ENCODE results near the gene FAM120A.

FAM120A gene

DNA sequence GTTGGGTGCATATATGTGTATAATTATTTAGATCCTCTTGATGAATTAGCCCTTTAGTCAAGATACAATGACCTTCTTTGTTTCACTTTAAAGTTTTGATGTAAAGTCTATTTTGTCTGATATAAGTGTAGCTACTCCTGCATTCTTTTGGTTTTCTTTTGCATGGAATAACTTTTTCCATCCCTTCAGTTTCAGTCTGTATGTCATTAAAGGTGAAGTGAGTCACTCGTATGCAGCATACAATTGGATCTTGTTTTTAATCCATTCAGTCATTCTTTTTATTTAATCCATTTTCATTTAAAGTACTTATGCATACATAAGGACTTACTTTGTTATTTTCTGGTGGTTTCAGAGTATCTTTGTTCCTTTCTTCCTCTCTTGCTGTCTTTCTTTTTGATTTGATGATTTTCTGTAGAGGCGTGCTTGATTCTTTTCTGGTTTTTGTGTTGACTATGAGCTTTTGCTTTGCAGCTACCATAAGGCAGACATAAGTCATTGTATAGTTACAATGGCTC, 36.3 kb upstream of the FAM120A start:
- Histone ChIP-seq H2BK12ac (ENCODE audit: low read length) (no peak overlapping the region), H2AFZ (ENCODE audit: low read length) (no peak overlapping the region), H2AK5ac (ENCODE audit: low read depth, low read length) (no peak overlapping the region), H3K4me1 (ENCODE audit: control insufficient read depth in 2 of 2, insufficient read depth in 1 of 2, low read depth in 1 of 2, low read length in 2 of 2) (no peaks in the 10 kb centered on the region), H2BK15ac (ENCODE audit: low read length) (no peak overlapping the region), H3K14ac (ENCODE audit: low read length) (no peak overlapping the region), H4K8ac (ENCODE audit: low read depth, low read length) (no peak overlapping the region), H2BK5ac (ENCODE audit: low read length) (no peak overlapping the region), H3K4ac (ENCODE audit: low read length) (no peak overlapping the region), H3K27me3 (ENCODE audit: control insufficient read depth in 3 of 3, insufficient read depth in 3 of 3, low read depth in 1 of 3, low read length in 3 of 3) (peaks cover 0 to 4% (median 0%) of the 10 kb centered on the region in 3 experiments), H4K91ac (ENCODE audit: low read depth, low read length, poor library complexity) (no peak overlapping the region), H3K4me3 (ENCODE audit: low read length in 2 of 2) (no peak overlapping the region), H3K23ac (ENCODE audit: low read depth, low read length, poor library complexity) (no peak overlapping the region), H3K27ac (replicated peaks; ENCODE audit: low read length) (no peak overlapping the region), H2BK120ac (ENCODE audit: low read depth, low read length) (no peak overlapping the region), H3K4me2 (ENCODE audit: insufficient read depth, low read length, poor library complexity, severe bottlenecking) (no peak overlapping the region), H3K18ac (ENCODE audit: low read length) (no peak overlapping the region), H3K9ac (ENCODE audit: low read depth, low read length, poor library complexity) (no peak overlapping the region), H3K36me3 (replicated peaks in 1 of 2; ENCODE audit: control insufficient read depth in 2 of 2, insufficient read depth in 2 of 2, low read length in 2 of 2) (no peaks in the 10 kb centered on the region), H3K79me1 (ENCODE audit: low read depth, low read length) (no peaks in the 10 kb centered on the region), H3K9me3 (replicated peaks in 1 of 2; ENCODE audit: control insufficient read depth in 2 of 2, insufficient read depth in 1 of 2, low read depth in 1 of 2, low read length in 2 of 2) (peaks cover 4 to 10% of the 10 kb centered on the region in 2 donors)
- no CpG with 5 or more reads among the region's 2 CpGs for WGBS, 2 donors (ENCODE audit: extremely low coverage in 2 of 2, insufficient read length in 2 of 2, insufficient replicate concordance in 1 of 2)
- no peak for DNase-seq (ENCODE audit: low spot score)

DNA sequence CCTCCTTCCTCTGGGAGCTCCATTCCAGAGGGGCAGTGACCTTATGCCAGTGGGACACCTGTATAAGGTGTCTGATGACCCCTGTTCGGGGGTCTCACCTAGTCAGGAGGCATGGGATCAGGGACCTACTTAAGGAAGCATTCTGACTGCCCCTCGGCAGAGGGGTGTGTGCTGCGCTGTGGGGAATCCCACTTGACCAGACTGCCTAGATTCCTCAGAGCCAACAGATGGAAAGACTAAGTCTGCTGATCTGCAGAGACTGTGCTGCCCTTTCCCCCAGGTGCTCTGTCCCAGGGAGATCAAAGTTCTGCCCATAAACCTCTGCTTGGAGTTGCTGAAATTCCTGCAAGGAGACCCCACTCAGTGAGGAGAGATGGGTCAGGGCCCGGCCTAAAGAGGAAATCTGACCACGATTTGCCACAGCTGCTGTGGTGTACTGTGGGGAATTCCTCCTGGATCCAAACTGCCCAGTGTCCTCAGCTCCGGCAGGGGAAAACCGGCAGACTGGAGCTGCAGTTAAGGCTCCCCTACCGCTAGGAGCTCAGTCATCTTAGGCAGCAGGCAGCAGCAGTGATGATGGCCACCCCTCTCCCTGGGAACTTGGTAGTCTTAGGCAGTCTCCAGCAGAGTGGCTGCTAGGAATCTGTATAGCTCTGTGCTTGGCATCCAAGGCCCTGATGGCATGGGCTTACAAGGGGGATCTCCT, 34.8 kb upstream of the FAM120A start:
- Histone ChIP-seq H3K9ac (ENCODE audit: low read depth, low read length, poor library complexity) (peak overlapping the region; percentile 44), H2BK120ac (ENCODE audit: low read depth, low read length) (no peak overlapping the region), H4K8ac (ENCODE audit: low read depth, low read length) (no peak overlapping the region), H2BK12ac (ENCODE audit: low read length) (no peak overlapping the region), H3K23ac (ENCODE audit: low read depth, low read length, poor library complexity) (peak overlapping the region; percentile 43), H4K91ac (ENCODE audit: low read depth, low read length, poor library complexity) (no peak overlapping the region), H3K27me3 (ENCODE audit: control insufficient read depth in 3 of 3, insufficient read depth in 3 of 3, low read depth in 1 of 3, low read length in 3 of 3) (peaks cover 0 to 2% (median 0%) of the 10 kb centered on the region in 3 experiments), H3K18ac (ENCODE audit: low read length) (no peak overlapping the region), H3K9me3 (replicated peaks in 1 of 2; ENCODE audit: control insufficient read depth in 2 of 2, insufficient read depth in 1 of 2, low read depth in 1 of 2, low read length in 2 of 2) (peaks cover 4 to 10% of the 10 kb centered on the region in 2 donors), H2BK5ac (ENCODE audit: low read length) (no peak overlapping the region), H3K4me3 (ENCODE audit: low read length in 2 of 2) (no peak overlapping the region), H2BK15ac (ENCODE audit: low read length) (no peak overlapping the region), H3K4me2 (ENCODE audit: insufficient read depth, low read length, poor library complexity, severe bottlenecking) (no peak overlapping the region), H3K79me1 (ENCODE audit: low read depth, low read length) (no peaks in the 10 kb centered on the region), H2AK5ac (ENCODE audit: low read depth, low read length) (no peak overlapping the region), H3K4me1 (ENCODE audit: control insufficient read depth in 2 of 2, insufficient read depth in 1 of 2, low read depth in 1 of 2, low read length in 2 of 2) (no peaks in the 10 kb centered on the region), H3K14ac (ENCODE audit: low read length) (peak overlapping the region; percentile 38), H2AFZ (ENCODE audit: low read length) (peak overlapping the region; percentile 11), H3K4ac (ENCODE audit: low read length) (no peak overlapping the region), H3K36me3 (replicated peaks in 1 of 2; ENCODE audit: control insufficient read depth in 2 of 2, insufficient read depth in 2 of 2, low read length in 2 of 2) (no peaks in the 10 kb centered on the region), H3K27ac (replicated peaks; ENCODE audit: low read length) (no peak overlapping the region)
- no CpG with 5 or more reads among the region's 8 CpGs for WGBS, 2 donors (ENCODE audit: extremely low coverage in 2 of 2, insufficient read length in 2 of 2, insufficient replicate concordance in 1 of 2)
- no peak for DNase-seq (ENCODE audit: low spot score)

DNA sequence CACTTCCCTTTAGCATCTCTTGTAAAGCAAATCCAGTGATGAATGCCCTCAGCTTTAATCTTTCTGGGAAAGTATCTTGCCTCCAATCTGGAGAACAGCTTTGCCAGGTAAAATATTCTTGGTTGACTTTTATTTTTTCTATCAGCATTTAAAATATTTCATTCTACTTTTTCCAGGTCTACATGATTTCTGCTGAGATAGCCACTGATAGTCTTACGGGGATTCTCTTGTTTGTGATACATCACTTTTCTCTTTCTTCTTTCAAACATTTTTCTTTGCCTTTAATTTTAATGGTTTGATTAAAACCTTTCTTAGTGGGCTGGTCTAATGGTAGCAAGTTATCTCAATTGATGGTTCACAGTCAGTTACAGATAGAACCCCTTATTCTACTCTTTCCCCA, 33.9 kb upstream of the FAM120A start:
- no CpG with 5 or more reads among the region's 1 CpG for WGBS, 2 donors (ENCODE audit: extremely low coverage in 2 of 2, insufficient read length in 2 of 2, insufficient replicate concordance in 1 of 2)
- Histone ChIP-seq H3K27me3 (ENCODE audit: control insufficient read depth in 3 of 3, insufficient read depth in 3 of 3, low read depth in 1 of 3, low read length in 3 of 3) (no peaks in the 10 kb centered on the region), H3K14ac (ENCODE audit: low read length) (no peak overlapping the region)

DNA sequence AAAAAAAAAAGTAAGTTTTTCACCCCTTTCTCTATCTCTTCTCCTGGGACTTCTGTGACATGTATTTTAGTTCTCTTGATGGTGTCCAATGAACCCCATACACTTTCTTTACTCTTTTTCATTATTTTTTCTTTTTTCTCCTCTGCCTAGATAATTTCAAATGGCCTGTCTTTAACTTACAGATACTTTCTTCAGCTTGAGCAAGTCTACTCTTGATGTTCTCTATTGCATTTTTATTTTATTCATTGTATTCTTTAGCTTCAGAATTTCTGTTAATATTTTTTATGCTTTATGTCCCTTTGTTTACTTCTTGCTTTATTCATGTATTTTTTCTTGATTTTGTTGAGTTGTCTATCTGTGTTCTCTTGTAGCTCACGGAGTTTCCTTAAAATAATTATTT, 32.5 kb upstream of the FAM120A start:
- Histone ChIP-seq H2BK120ac (ENCODE audit: low read depth, low read length) (no peak overlapping the region), H2BK15ac (ENCODE audit: low read length) (no peak overlapping the region), H3K27me3 (ENCODE audit: control insufficient read depth in 3 of 3, insufficient read depth in 3 of 3, low read depth in 1 of 3, low read length in 3 of 3) (no peaks in the 10 kb centered on the region), H3K79me1 (ENCODE audit: low read depth, low read length) (no peaks in the 10 kb centered on the region), H2BK12ac (ENCODE audit: low read length) (no peak overlapping the region), H3K18ac (ENCODE audit: low read length) (no peak overlapping the region), H3K27ac (replicated peaks; ENCODE audit: low read length) (no peak overlapping the region), H4K8ac (ENCODE audit: low read depth, low read length) (no peak overlapping the region), H3K36me3 (replicated peaks in 1 of 2; ENCODE audit: control insufficient read depth in 2 of 2, insufficient read depth in 2 of 2, low read length in 2 of 2) (no peaks in the 10 kb centered on the region), H3K4me1 (ENCODE audit: control insufficient read depth in 2 of 2, insufficient read depth in 1 of 2, low read depth in 1 of 2, low read length in 2 of 2) (no peaks in the 10 kb centered on the region), H3K14ac (ENCODE audit: low read length) (no peak overlapping the region), H2AK5ac (ENCODE audit: low read depth, low read length) (no peak overlapping the region), H3K9ac (ENCODE audit: low read depth, low read length, poor library complexity) (no peak overlapping the region), H2AFZ (ENCODE audit: low read length) (no peak overlapping the region), H2BK5ac (ENCODE audit: low read length) (no peak overlapping the region), H3K4me2 (ENCODE audit: insufficient read depth, low read length, poor library complexity, severe bottlenecking) (no peak overlapping the region), H4K91ac (ENCODE audit: low read depth, low read length, poor library complexity) (no peak overlapping the region), H3K4ac (ENCODE audit: low read length) (no peak overlapping the region), H3K4me3 (ENCODE audit: low read length in 2 of 2) (no peak overlapping the region), H3K23ac (ENCODE audit: low read depth, low read length, poor library complexity) (no peak overlapping the region), H3K9me3 (replicated peaks in 1 of 2; ENCODE audit: control insufficient read depth in 2 of 2, insufficient read depth in 1 of 2, low read depth in 1 of 2, low read length in 2 of 2) (peaks cover 4 to 10% of the 10 kb centered on the region in 2 donors)
- no CpG with 5 or more reads among the region's 1 CpG for WGBS, 2 donors (ENCODE audit: extremely low coverage in 2 of 2, insufficient read length in 2 of 2, insufficient replicate concordance in 1 of 2)
- DNase-seq (ENCODE audit: low spot score) = no peak

More for the DNA sequence above, 33.9 kb upstream of the FAM120A start:
- H4K91ac ChIP-seq (ENCODE audit: low read depth, low read length, poor library complexity) = no peak overlapping the region
- H3K36me3 ChIP-seq (replicated peaks in 1 of 2; ENCODE audit: control insufficient read depth in 2 of 2, insufficient read depth in 2 of 2, low read length in 2 of 2) = no peaks in the 10 kb centered on the region
- no peak overlapping the region for H2AK5ac ChIP-seq (ENCODE audit: low read depth, low read length)
- no peaks in the 10 kb centered on the region for H3K79me1 ChIP-seq (ENCODE audit: low read depth, low read length)
- no peak overlapping the region for H2AFZ ChIP-seq (ENCODE audit: low read length)
- H2BK120ac ChIP-seq (ENCODE audit: low read depth, low read length) = no peak overlapping the region
- no peak overlapping the region for H3K18ac ChIP-seq (ENCODE audit: low read length)
- no peak overlapping the region for H3K4me3 ChIP-seq (ENCODE audit: low read length in 2 of 2)
- no peak overlapping the region for H3K27ac ChIP-seq (replicated peaks; ENCODE audit: low read length)
- H3K4me1 ChIP-seq (ENCODE audit: control insufficient read depth in 2 of 2, insufficient read depth in 1 of 2, low read depth in 1 of 2, low read length in 2 of 2) = no peaks in the 10 kb centered on the region
- no peak overlapping the region for H3K23ac ChIP-seq (ENCODE audit: low read depth, low read length, poor library complexity)
- no peak overlapping the region for H3K4me2 ChIP-seq (ENCODE audit: insufficient read depth, low read length, poor library complexity, severe bottlenecking)
- no peak for DNase-seq (ENCODE audit: low spot score)
- no peak overlapping the region for H2BK15ac ChIP-seq (ENCODE audit: low read length)
- H2BK12ac ChIP-seq (ENCODE audit: low read length) = no peak overlapping the region
- H2BK5ac ChIP-seq (ENCODE audit: low read length) = no peak overlapping the region
- no peak overlapping the region for H3K4ac ChIP-seq (ENCODE audit: low read length)
- H3K9me3 ChIP-seq (replicated peaks in 1 of 2; ENCODE audit: control insufficient read depth in 2 of 2, insufficient read depth in 1 of 2, low read depth in 1 of 2, low read length in 2 of 2) = peaks cover 4 to 10% of the 10 kb centered on the region in 2 donors
- no peak overlapping the region for H4K8ac ChIP-seq (ENCODE audit: low read depth, low read length)
- no peak overlapping the region for H3K9ac ChIP-seq (ENCODE audit: low read depth, low read length, poor library complexity)

Measured in neuronal stem cell (in vitro differentiated cells).